CD14-positive monocyte (primary cell): ENCODE results near the gene CARMIL3. TPM values are rescaled to one million over a fixed set of nuclear protein-coding genes. Genes with fewer than 3 reads are reported as not detected.

Source experiments
- DNase-seq, 3 donors: peaks; one replicate each; pipeline ENCODE4 v3.0.0-alpha.2; 2011 to 2022
- H2AFZ ChIP-seq: 2 replicates; pipeline ENCODE4 v1.6.0; 2012; ENCODE audit warnings: mild to moderate bottlenecking, low read depth, low read length, inconsistent platforms; ENCODE audit not compliant: insufficient read depth, poor library complexity, severe bottlenecking
- H3K27ac ChIP-seq, 2 donors: 1 replicate in 1 of 2; 2 replicates in 1 of 2; pipeline ENCODE4 v1.5.1; 2012 to 2013; ENCODE audit warnings: low read length in 2 of 2, control low read depth in 1 of 2, inconsistent platforms in 1 of 2, low read depth in 1 of 2, mild to moderate bottlenecking in 1 of 2
- H3K27me3 ChIP-seq, 2 donors: one replicate each; pipeline versions ENCODE4 v1.6.0 to v1.6.1; 2011 to 2013; ENCODE audit warnings: low read length in 2 of 2; ENCODE audit not compliant: control insufficient read depth in 2 of 2, insufficient read depth in 2 of 2
- H3K36me3 ChIP-seq, 2 donors: replicated peaks in 1 of 2; 1 replicate in 1 of 2; 2 replicates in 1 of 2; pipeline versions ENCODE4 v1.5.1 to v1.6.1; 2012 to 2013; ENCODE audit warnings: low read length in 2 of 2, control low read depth in 1 of 2, inconsistent platforms in 1 of 2, mild to moderate bottlenecking in 1 of 2; ENCODE audit not compliant: insufficient read depth in 2 of 2, control insufficient read depth in 1 of 2
- H3K4me1 ChIP-seq, 2 donors: 1 replicate in 1 of 2; 2 replicates in 1 of 2; pipeline versions ENCODE4 v1.5.1 to v1.6.1; 2012 to 2013; ENCODE audit warnings: low read length in 2 of 2, control low read depth in 1 of 2, inconsistent platforms in 1 of 2, mild to moderate bottlenecking in 1 of 2, moderate library complexity in 1 of 2; ENCODE audit not compliant: insufficient read depth in 2 of 2, control insufficient read depth in 1 of 2
- H3K4me2 ChIP-seq: replicated peaks from 2 replicates; pipeline ENCODE3; 2012; ENCODE audit warnings: low read length, moderate library complexity, mild to moderate bottlenecking; ENCODE audit not compliant: poor library complexity, severe bottlenecking; ENCODE audit errors: extremely low read depth
- H3K4me3 ChIP-seq, 3 experiments: fragments of 200-600 bp in 1 of 3; sonication (generic) in 1 of 3; replicated peaks in 1 of 3; 1 replicate in 2 of 3; 2 replicates in 1 of 3; pipeline ENCODE4 v1.5.1; 2011 to 2013; ENCODE audit warnings: low read length in 3 of 3, mild to moderate bottlenecking in 3 of 3, control low read depth in 2 of 3, low read depth in 2 of 3, inconsistent platforms in 1 of 3, moderate library complexity in 1 of 3
- H3K79me2 ChIP-seq: 2 replicates; pipeline ENCODE4 v1.6.0; 2012; ENCODE audit warnings: mild to moderate bottlenecking, control low read depth, inconsistent platforms, low read length, moderate library complexity; ENCODE audit not compliant: insufficient read depth
- H3K9ac ChIP-seq: 2 replicates; pipeline ENCODE4 v1.6.0; 2017; ENCODE audit warnings: low read length, mild to moderate bottlenecking; ENCODE audit not compliant: insufficient read depth, poor library complexity, severe bottlenecking
- H3K9me3 ChIP-seq, 2 donors: replicated peaks in 1 of 2; 1 replicate in 1 of 2; 2 replicates in 1 of 2; pipeline versions ENCODE4 v1.5.1 to v1.6.1; 2012 to 2013; ENCODE audit warnings: low read length in 2 of 2, control low read depth in 1 of 2; ENCODE audit not compliant: control insufficient read depth in 1 of 2, insufficient read depth in 1 of 2
- H4K20me1 ChIP-seq: 2 replicates; pipeline ENCODE4 v1.6.0; 2012; ENCODE audit warnings: mild to moderate bottlenecking, low read length, control low read depth, moderate library complexity; ENCODE audit not compliant: insufficient read depth
- H3K27ac Mint-ChIP-seq, 7 donors: one replicate each; pipeline ENCODE4 v1.8.0; 2020; ENCODE audit warnings: mild to moderate bottlenecking in 7 of 7, mixed read lengths in 7 of 7, moderate library complexity in 6 of 7, inconsistent platforms in 2 of 7
- H3K27me3 Mint-ChIP-seq, 3 donors: one replicate each; pipeline ENCODE4 v1.8.0; 2021 to 2022; ENCODE audit warnings: low read depth in 3 of 3, mild to moderate bottlenecking in 3 of 3, mixed read lengths in 3 of 3, moderate library complexity in 3 of 3, inconsistent platforms in 1 of 3
- H3K36me3 Mint-ChIP-seq, 2 donors: one replicate each; pipeline ENCODE4 v1.8.0; 2020; ENCODE audit warnings: mixed read lengths in 2 of 2, inconsistent platforms in 1 of 2, mild to moderate bottlenecking in 1 of 2
- H3K4me1 Mint-ChIP-seq: one replicate; pipeline ENCODE4 v1.8.0; 2020; ENCODE audit warnings: mild to moderate bottlenecking, mixed read lengths
- H3K4me3 Mint-ChIP-seq, 2 donors: one replicate each; pipeline ENCODE4 v1.8.0; 2020; ENCODE audit warnings: mild to moderate bottlenecking in 2 of 2, mixed read lengths in 2 of 2, moderate library complexity in 1 of 2
- H3K9me3 Mint-ChIP-seq, 7 donors: one replicate each; pipeline ENCODE4 v1.8.0; 2020 to 2022; ENCODE audit warnings: mixed read lengths in 7 of 7, mild to moderate bottlenecking in 6 of 7, moderate library complexity in 6 of 7, inconsistent platforms in 2 of 7
- WGBS: methylation state at CpG from one replicate; pipeline ENCODE4 v1.1.5; 2013; ENCODE audit warnings: missing lambda C conversion rate; ENCODE audit not compliant: insufficient coverage; 5-methylcytosine and 5-hydroxymethylcytosine counted together
- intact Hi-C, 2 donors: fragments of 100-400 bp; cut with micrococcal nuclease; formaldehyde crosslinking; loops; one replicate each; pipeline versions ENCODE4 v1.15.0 to v1.15.1; 2023
- polyA plus RNA-seq, 3 donors: library from polyadenylated mRNA; depleted of rRNA in 1 of 3; unstranded in 2 of 3; stranded (reverse) in 1 of 3; fragments of 300-500 nt in 2 of 3; fragments of >200 nt in 1 of 3; fragmentation: Illumina TruSeq in 2 of 3; gene quantifications; 1 replicate in 2 of 3; 2 replicates in 1 of 3; pipeline ENCODE4 v1.2.3, GENCODE V29; 2012 to 2021
- TF ChIP-seq, protein P1 (sequence below): fragments of 200-600 bp; IDR thresholded peaks from one replicate; pipeline ENCODE4 v1.8.0; 2022; ENCODE audit warnings: antibody characterized with exemption, mild to moderate bottlenecking

CARMIL3 gene
- polyA plus RNA-seq, 3 donors = 1.0 TPM; not detected in 2

DNA sequence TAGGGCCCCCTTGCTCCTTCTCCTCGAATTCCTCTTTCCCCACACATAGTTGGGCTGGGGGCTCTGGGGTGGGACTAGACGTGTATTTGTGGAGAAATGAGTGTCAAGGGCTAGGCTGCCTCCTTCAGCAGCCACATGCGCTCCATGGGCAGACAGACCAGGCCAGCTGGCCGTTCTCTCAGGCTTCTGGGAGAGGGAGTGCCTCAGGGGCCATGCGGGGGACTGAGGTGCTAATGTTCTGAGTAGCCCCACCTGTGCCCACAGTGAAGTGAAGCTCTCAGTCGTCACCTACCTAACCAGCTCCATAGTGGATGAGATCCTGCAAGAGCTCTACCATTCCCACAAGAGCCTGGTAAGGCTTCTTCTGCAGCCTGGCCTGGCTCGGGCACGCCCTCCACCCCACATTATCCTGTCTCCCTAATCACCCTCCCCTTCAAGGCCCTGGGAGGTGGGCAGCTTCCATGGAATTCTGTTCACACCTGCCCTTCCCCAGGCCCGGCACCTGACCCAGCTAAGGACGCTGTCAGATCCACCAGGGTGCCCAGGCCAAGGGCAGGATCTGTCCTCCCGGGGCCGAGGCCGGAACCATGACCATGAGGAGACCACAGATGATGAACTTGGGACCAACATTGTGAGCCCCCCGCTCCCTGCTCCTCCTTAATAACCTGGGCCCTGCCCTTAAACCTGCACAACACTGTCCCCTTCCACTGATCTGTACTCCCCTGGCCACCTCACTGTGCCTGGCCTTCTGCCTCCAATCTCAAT, 10.6 kb downstream of the CARMIL3 start:
- Histone ChIP-seq H2AFZ (no peak overlapping the region), H3K36me3 (no peaks in the 10 kb centered on the region), H4K20me1 (no peaks in the 10 kb centered on the region), H3K27me3 (no peaks in the 10 kb centered on the region), H3K27ac (no peak overlapping the region), H3K9me3 (no peaks in the 10 kb centered on the region), H3K4me2 (no peak overlapping the region), H3K4me3 (no peak overlapping the region), H3K79me2 (no peaks in the 10 kb centered on the region), H3K9ac (no peak overlapping the region), H3K4me1 (no peaks in the 10 kb centered on the region)
- no peak overlapping the region for H3K4me3 Mint-ChIP-seq
- H3K36me3 Mint-ChIP-seq = no peaks in the 10 kb centered on the region
- intact Hi-C loops = no loop called here
- peaks cover 0 to 2% (median 0%) of the 10 kb centered on the region in 7 donors for H3K9me3 Mint-ChIP-seq
- H3K27ac Mint-ChIP-seq = no peak overlapping the region
- H3K4me1 Mint-ChIP-seq = peaks cover 2% of the 10 kb centered on the region
- no peak for DNase-seq
- H3K27me3 Mint-ChIP-seq = peaks cover 2 to 8% (median 7%) of the 10 kb centered on the region in 3 donors
- TF ChIP-seq, protein P1, sequence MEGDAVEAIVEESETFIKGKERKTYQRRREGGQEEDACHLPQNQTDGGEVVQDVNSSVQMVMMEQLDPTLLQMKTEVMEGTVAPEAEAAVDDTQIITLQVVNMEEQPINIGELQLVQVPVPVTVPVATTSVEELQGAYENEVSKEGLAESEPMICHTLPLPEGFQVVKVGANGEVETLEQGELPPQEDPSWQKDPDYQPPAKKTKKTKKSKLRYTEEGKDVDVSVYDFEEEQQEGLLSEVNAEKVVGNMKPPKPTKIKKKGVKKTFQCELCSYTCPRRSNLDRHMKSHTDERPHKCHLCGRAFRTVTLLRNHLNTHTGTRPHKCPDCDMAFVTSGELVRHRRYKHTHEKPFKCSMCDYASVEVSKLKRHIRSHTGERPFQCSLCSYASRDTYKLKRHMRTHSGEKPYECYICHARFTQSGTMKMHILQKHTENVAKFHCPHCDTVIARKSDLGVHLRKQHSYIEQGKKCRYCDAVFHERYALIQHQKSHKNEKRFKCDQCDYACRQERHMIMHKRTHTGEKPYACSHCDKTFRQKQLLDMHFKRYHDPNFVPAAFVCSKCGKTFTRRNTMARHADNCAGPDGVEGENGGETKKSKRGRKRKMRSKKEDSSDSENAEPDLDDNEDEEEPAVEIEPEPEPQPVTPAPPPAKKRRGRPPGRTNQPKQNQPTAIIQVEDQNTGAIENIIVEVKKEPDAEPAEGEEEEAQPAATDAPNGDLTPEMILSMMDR = no peak
- 94% methylated on average over 11 of the region's 14 CpGs for WGBS

DNA sequence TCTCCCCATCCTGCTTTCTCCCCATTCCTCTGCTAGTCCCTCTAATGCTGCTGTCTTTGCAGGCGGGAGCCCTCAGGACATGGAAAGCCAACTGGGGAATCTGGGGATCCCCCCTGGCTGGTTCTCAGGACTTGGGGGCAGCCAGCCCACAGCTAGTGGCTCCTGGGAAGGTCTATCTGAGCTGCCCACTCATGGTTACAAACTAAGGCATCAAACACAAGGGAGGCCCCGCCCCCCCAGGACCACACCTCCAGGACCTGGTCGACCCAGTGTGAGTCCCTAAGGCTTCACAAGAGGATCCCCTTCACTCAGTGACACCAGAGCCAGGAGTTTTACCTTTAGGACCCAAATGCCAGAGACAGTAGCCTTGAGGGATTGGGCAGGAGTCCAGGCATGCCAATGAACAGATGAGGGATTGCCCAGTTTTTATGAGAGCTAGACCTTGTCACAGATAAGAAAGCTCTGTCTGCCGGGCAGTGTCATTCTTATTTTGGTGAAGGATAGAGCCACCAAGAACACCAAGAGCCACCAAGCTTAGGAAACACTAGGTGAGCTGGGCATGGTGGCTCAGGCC, 11.5 kb downstream of the CARMIL3 start:
- no peak overlapping the region for H2AFZ ChIP-seq
- no peak overlapping the region for H3K4me2 ChIP-seq
- H3K27me3 ChIP-seq = no peaks in the 10 kb centered on the region
- no peaks in the 10 kb centered on the region for H3K79me2 ChIP-seq
- no peak for DNase-seq
- Mint-ChIP-seq H3K9me3 (peaks cover 0 to 2% (median 0%) of the 10 kb centered on the region in 7 donors), H3K36me3 (no peaks in the 10 kb centered on the region), H3K27ac (peak overlapping the region in 1 of 7 donors; percentile 28), H3K4me1 (no peaks in the 10 kb centered on the region), H3K27me3 (peaks cover 2 to 6% (median 6%) of the 10 kb centered on the region in 3 donors), H3K4me3 (no peak overlapping the region)
- 95% methylated on average over 3 of the region's 4 CpGs for WGBS
- intact Hi-C loops = no loop called here
- no peaks in the 10 kb centered on the region for H3K36me3 ChIP-seq
- H4K20me1 ChIP-seq = no peaks in the 10 kb centered on the region
- no peak overlapping the region for H3K9ac ChIP-seq
- no peak overlapping the region for H3K27ac ChIP-seq
- no peaks in the 10 kb centered on the region for H3K4me1 ChIP-seq
- no peaks in the 10 kb centered on the region for H3K9me3 ChIP-seq
- TF ChIP-seq, protein P1 = no peak
- H3K4me3 ChIP-seq = no peak overlapping the region
